ENCODE results near the gene COA1.

- TF ChIP-seq MAX (IDR thresholded peaks at IDR 0.05; ENCODE audit: insufficient read depth, insufficient read length): no peak
- no peak for TF ChIP-seq CTCF (IDR thresholded peaks at IDR 0.05; ENCODE audit: extremely low read depth in 1 of 2, insufficient read depth in 1 of 2, low read depth in 1 of 2, low read length in 2 of 2)
- no peak for TF ChIP-seq POLR2A (IDR thresholded peaks at IDR 0.05; ENCODE audit: low read depth, low read length)
- TF ChIP-seq POLR2AphosphoS5 (IDR thresholded peaks at IDR 0.05; ENCODE audit: insufficient read depth, low read depth, low read length): no peak
- no peak for TF ChIP-seq MYC (IDR thresholded peaks at IDR 0.05; ENCODE audit: low read depth, low read length)
- no peak for TF ChIP-seq FOS (IDR thresholded peaks at IDR 0.05; ENCODE audit: borderline replicate concordance, insufficient read depth, low read length)
- no peak for TF ChIP-seq EZH2 (IDR thresholded peaks at IDR 0.05; ENCODE audit: borderline replicate concordance, low read depth, low read length, severe bottlenecking)
These were observed 6.7 kb upstream of the COA1 start for GRCh38 chr7:43735802-43736603.
